Small intestine (tissue), 7 donors: ENCODE data around the gene RCC2. TPM values are rescaled to one million over a fixed set of nuclear protein-coding genes. Genes with fewer than 3 reads are reported as not detected.

Source experiments
- DNase-seq, 2 donors: peaks; one replicate each; pipeline versions ENCODE4 v3.0.0 to v3.0.0-alpha.2; 2013
- FAIRE-seq: peaks from 2 replicates; lab custom pipeline; 2012; peaks lifted over from hg19 to GRCh38; lab: Jason Lieb, UNC
- H3K27ac ChIP-seq, 3 donors: one replicate each; pipeline ENCODE4 v1.5.1; 2013; ENCODE audit warnings: low read length in 2 of 3, mild to moderate bottlenecking in 2 of 3, control low read depth in 1 of 3, inconsistent platforms in 1 of 3, low read depth in 1 of 3, moderate library complexity in 1 of 3
- H3K27me3 ChIP-seq, 3 donors: one replicate each; pipeline ENCODE4 v1.6.1; 2013; ENCODE audit warnings: low read length in 3 of 3, inconsistent platforms in 1 of 3; ENCODE audit not compliant: control insufficient read depth in 3 of 3, insufficient read depth in 3 of 3
- H3K36me3 ChIP-seq, 3 donors: one replicate each; pipeline ENCODE4 v1.6.1; 2013; ENCODE audit warnings: low read length in 3 of 3, inconsistent platforms in 1 of 3, low read depth in 1 of 3, mild to moderate bottlenecking in 1 of 3, moderate library complexity in 1 of 3; ENCODE audit not compliant: control insufficient read depth in 3 of 3, insufficient read depth in 2 of 3
- H3K4me1 ChIP-seq, 3 donors: one replicate each; pipeline ENCODE4 v1.6.1; 2013; ENCODE audit warnings: low read length in 2 of 3, inconsistent platforms in 1 of 3, low read depth in 1 of 3, mild to moderate bottlenecking in 1 of 3, moderate library complexity in 1 of 3; ENCODE audit not compliant: control insufficient read depth in 3 of 3, insufficient read depth in 2 of 3
- H3K4me3 ChIP-seq, 3 donors: one replicate each; pipeline ENCODE4 v1.5.1; 2013; ENCODE audit warnings: low read length in 3 of 3, control low read depth in 1 of 3, inconsistent platforms in 1 of 3, low read depth in 1 of 3, mild to moderate bottlenecking in 1 of 3, moderate library complexity in 1 of 3
- H3K9me3 ChIP-seq, 2 donors: one replicate each; pipeline ENCODE4 v1.6.1; 2013; ENCODE audit warnings: low read depth in 1 of 2, low read length in 1 of 2; ENCODE audit not compliant: control insufficient read depth in 2 of 2, insufficient read depth in 1 of 2
- WGBS, 3 donors: extraction: QIAGEN DNeasy Blood & Tissue Kit; methylation state at CpG; one replicate each; pipeline ENCODE4 v1.1.7; 2013; 5-methylcytosine and 5-hydroxymethylcytosine counted together
- polyA plus RNA-seq, 4 donors: library from polyadenylated mRNA; stranded (reverse) in 3 of 4; unstranded in 1 of 4; fragments of 200-250 nt in 3 of 4; fragments of 120-200 nt in 1 of 4; gene quantifications; one replicate each; pipeline versions ENCODE4 v1.2.1 to v1.2.3, GENCODE V29; 2013
- donor health status: healthy with polysubstance abuse.
- donor health status: control.
- donor health status: control.
- donor health status: Bipolar disorder and iron deficiency.
- donor health status: healthy.

RCC2 gene
- polyA plus RNA-seq, 4 donors = 11.2 to 65.6 (median 29.6) TPM

GRCh38 chr1:17370618-17371017 is 68.9 kb downstream of the RCC2 start:
- H3K9me3 ChIP-seq = no peaks in the 10 kb centered on the region
- no peak overlapping the region for H3K27ac ChIP-seq
- 35 to 54% (median 47%) methylated on average over 2 of the region's 2 CpGs for WGBS, 3 donors
- FAIRE-seq = no peak
- peak; percentile 6 to 20 for DNase-seq
- no peaks in the 10 kb centered on the region for H3K36me3 ChIP-seq
- no peak overlapping the region for H3K4me3 ChIP-seq
- peaks cover 0 to 2% (median 2%) of the 10 kb centered on the region in 3 donors for H3K27me3 ChIP-seq
- no peaks in the 10 kb centered on the region for H3K4me1 ChIP-seq

GRCh38 chr1:17369466-17369865 is 70.0 kb downstream of the RCC2 start:
- peaks cover 0 to 2% (median 2%) of the 10 kb centered on the region in 3 donors for H3K27me3 ChIP-seq
- H3K27ac ChIP-seq = no peak overlapping the region
- DNase-seq (no peak), FAIRE-seq (no peak)
- 68 to 70% (median 69%) methylated on average over 9 of the region's 9 CpGs for WGBS, 3 donors
- H3K36me3 ChIP-seq = no peaks in the 10 kb centered on the region
- H3K4me1 ChIP-seq = no peaks in the 10 kb centered on the region
- no peak overlapping the region for H3K4me3 ChIP-seq
- H3K9me3 ChIP-seq = no peaks in the 10 kb centered on the region

GRCh38 chr1:17365293-17365692 is 74.2 kb downstream of the RCC2 start:
- FAIRE-seq = no peak
- DNase-seq = no peak
- H3K4me1 ChIP-seq = no peaks in the 10 kb centered on the region
- H3K36me3 ChIP-seq = no peaks in the 10 kb centered on the region
- 65 to 73% (median 72%) methylated on average over 3 of the region's 3 CpGs for WGBS, 3 donors
- peaks cover 0 to 2% (median 2%) of the 10 kb centered on the region in 3 donors for H3K27me3 ChIP-seq
- no peaks in the 10 kb centered on the region for H3K9me3 ChIP-seq
- no peak overlapping the region for H3K4me3 ChIP-seq
- no peak overlapping the region for H3K27ac ChIP-seq

DNA sequence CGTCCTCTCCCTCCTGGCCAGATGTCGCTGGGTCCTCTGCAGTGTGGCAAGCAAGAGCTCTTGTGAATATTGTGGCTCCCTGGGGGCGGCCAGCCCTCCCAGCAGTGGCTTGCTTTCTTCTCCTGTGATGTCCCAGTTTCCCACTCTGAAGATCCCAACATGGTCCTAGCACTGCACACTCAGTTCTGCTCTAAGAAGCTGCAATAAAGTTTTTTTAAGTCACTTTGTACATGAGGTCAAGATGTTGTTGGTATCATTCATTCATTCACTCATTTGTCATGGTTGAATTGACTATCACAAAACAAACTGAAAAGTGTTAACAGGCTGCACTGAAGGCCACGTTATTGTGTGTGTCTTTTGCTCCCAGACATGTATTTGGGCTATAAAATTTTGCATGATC is 75.7 kb downstream of the RCC2 start:
- Histone ChIP-seq H3K4me3 (no peak overlapping the region), H3K27ac (no peak overlapping the region), H3K36me3 (no peaks in the 10 kb centered on the region), H3K4me1 (no peaks in the 10 kb centered on the region), H3K9me3 (no peaks in the 10 kb centered on the region), H3K27me3 (peaks cover 0 to 2% (median 2%) of the 10 kb centered on the region in 3 donors)
- no peak for DNase-seq
- 63 to 80% (median 74%) methylated on average over 4 of the region's 4 CpGs for WGBS, 3 donors
- no peak for FAIRE-seq

DNA sequence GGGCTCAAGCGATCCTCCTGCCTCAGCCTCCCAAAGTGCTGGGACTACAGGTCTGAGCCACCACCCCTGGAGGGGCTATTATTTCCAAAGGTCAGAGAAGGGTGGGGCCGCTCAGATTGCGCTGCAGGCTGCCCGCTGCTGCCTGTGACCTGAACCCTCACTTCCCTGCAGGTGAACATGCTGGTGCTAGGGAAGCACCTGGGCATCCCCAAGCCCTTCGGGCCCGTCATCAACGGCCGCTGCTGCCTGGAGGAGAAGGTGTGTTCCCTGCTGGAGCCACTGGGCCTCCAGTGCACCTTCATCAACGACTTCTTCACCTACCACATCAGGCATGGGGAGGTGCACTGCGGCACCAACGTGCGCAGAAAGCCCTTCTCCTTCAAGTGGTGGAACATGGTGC is 76.1 kb downstream of the RCC2 start:
- 67 to 82% (median 79%) methylated on average over 12 of the region's 12 CpGs for WGBS, 3 donors
- FAIRE-seq = no peak

GRCh38 chr1:17361687-17362086 is 77.8 kb downstream of the RCC2 start:
- Histone ChIP-seq H3K27ac (no peak overlapping the region), H3K4me3 (no peak overlapping the region), H3K4me1 (no peaks in the 10 kb centered on the region), H3K36me3 (no peaks in the 10 kb centered on the region), H3K27me3 (no peaks in the 10 kb centered on the region), H3K9me3 (no peaks in the 10 kb centered on the region)
- DNase-seq = no peak
- no peak for FAIRE-seq
- 56 to 67% (median 59%) methylated on average over 4 of the region's 4 CpGs for WGBS, 3 donors

More for the DNA sequence above, 76.1 kb downstream of the RCC2 start:
- Histone ChIP-seq H3K36me3 (no peaks in the 10 kb centered on the region), H3K4me3 (no peak overlapping the region), H3K9me3 (no peaks in the 10 kb centered on the region), H3K4me1 (no peaks in the 10 kb centered on the region), H3K27me3 (peaks cover 0 to 2% (median 2%) of the 10 kb centered on the region in 3 donors), H3K27ac (no peak overlapping the region)
- DNase-seq = no peak

DNA sequence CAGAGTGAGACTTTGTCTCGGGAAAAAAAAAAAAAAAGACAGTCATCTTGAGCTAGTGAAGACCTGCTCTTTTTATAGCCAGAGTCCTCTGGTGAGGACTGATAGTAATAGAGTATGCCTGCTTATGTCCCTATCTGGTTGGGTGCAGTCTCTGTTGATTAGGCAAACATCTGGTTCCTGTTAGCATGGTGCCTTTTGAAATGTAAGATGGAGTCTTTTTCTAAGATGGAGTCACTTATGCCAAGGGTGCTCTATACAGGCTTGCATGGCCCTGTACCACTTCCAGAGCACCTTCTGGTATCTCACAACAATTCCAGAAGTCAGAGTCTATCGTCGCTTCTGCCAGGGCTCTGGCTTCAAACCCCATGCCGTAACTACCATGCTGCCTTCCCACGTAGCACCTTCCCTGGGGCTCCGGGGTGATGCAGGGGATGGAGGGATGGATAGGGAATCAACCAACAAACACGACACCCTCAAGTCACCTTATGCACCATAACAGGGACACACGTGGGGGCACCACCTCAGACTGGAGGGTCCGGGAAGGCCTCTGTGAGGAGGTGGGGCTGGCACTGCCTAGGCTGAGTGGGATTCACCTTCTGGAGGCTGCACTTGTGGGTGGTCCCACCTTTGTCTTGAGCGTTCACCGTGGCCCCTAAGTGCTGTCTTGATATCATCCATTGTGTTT is 79.1 kb downstream of the RCC2 start:
- no peak for FAIRE-seq
- DNase-seq = no peak
- 74 to 86% (median 85%) methylated on average over 11 of the region's 11 CpGs for WGBS, 3 donors

DNA sequence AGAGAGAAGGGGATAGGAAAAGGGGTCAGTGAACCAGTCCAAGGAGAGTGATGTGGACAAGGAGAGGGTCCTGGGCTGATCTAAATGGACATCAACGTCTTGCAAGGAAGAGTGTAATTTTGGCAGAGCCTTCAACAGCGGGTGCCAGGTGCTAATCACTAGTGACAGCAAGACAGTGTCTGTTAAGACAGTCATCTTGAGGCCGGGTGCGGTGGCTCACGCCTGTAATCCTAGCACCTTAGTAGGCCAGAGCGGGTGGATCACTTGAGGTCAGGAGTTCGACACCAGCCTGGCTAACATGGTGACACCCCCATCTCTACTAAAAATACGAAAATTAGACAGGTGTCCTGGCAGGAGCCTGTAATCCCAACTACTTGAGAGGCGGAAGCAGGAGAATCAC is 79.7 kb downstream of the RCC2 start:
- Histone ChIP-seq H3K9me3 (no peaks in the 10 kb centered on the region), H3K27me3 (no peaks in the 10 kb centered on the region), H3K36me3 (no peaks in the 10 kb centered on the region), H3K27ac (no peak overlapping the region), H3K4me3 (no peak overlapping the region), H3K4me1 (no peaks in the 10 kb centered on the region)
- FAIRE-seq = no peak
- 67 to 80% (median 72%) methylated on average over 9 of the region's 9 CpGs for WGBS, 3 donors
- DNase-seq = no peak

More for the DNA sequence above, 79.1 kb downstream of the RCC2 start:
- no peaks in the 10 kb centered on the region for H3K36me3 ChIP-seq
- no peak overlapping the region for H3K4me3 ChIP-seq
- H3K4me1 ChIP-seq = no peaks in the 10 kb centered on the region
- H3K9me3 ChIP-seq = no peaks in the 10 kb centered on the region
- H3K27me3 ChIP-seq = no peaks in the 10 kb centered on the region
- H3K27ac ChIP-seq = no peak overlapping the region

DNA sequence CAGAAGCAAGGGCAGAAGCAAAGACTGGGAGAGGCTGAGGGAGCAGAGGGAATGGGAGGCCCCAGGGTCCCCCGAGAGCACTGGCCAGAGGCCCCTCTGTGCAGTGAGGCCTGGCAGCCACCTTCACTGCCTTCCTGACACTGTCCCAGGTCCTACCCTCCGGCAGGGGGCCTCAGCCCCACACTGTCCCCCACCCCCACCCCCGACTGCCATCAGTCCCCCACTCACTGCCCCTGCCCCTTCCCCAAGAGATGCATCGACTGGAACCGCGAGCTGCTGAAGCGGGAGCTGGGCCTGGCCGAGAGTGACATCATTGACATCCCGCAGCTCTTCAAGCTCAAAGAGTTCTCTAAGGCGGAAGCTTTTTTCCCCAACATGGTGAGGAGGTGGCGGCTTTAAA is 80.4 kb downstream of the RCC2 start:
- WGBS, 3 donors = 45 to 51% (median 47%) methylated on average over 11 of the region's 11 CpGs
- Histone ChIP-seq H3K4me1 (no peaks in the 10 kb centered on the region), H3K9me3 (no peaks in the 10 kb centered on the region), H3K4me3 (no peak overlapping the region), H3K36me3 (no peaks in the 10 kb centered on the region), H3K27me3 (no peaks in the 10 kb centered on the region), H3K27ac (no peak overlapping the region)
- FAIRE-seq (no peak), DNase-seq (no peak)
